ENCODE data around the gene BCL2L2.

- TF ChIP-seq, protein P1, sequence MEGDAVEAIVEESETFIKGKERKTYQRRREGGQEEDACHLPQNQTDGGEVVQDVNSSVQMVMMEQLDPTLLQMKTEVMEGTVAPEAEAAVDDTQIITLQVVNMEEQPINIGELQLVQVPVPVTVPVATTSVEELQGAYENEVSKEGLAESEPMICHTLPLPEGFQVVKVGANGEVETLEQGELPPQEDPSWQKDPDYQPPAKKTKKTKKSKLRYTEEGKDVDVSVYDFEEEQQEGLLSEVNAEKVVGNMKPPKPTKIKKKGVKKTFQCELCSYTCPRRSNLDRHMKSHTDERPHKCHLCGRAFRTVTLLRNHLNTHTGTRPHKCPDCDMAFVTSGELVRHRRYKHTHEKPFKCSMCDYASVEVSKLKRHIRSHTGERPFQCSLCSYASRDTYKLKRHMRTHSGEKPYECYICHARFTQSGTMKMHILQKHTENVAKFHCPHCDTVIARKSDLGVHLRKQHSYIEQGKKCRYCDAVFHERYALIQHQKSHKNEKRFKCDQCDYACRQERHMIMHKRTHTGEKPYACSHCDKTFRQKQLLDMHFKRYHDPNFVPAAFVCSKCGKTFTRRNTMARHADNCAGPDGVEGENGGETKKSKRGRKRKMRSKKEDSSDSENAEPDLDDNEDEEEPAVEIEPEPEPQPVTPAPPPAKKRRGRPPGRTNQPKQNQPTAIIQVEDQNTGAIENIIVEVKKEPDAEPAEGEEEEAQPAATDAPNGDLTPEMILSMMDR (IDR thresholded peaks at IDR 0.05) = no peak
- no peak for TF ChIP-seq POLR2A (IDR thresholded peaks at IDR 0.05)
Observed at GRCh38 chr14:23361320-23361719, 54.7 kb downstream of the BCL2L2 start.
